ENCODE data around the gene MED26. TPM values are rescaled to one million over a fixed set of nuclear protein-coding genes. Genes with fewer than 3 reads are reported as not detected.

The MED26 gene
- total and polyA plus RNA-seq, 4 donors, result 7.0 to 18.2 (median 8.2) TPM

GRCh38 chr19:16584248-16585093 is 43.5 kb downstream of the MED26 start:
- Histone ChIP-seq H3K27me3 (ENCODE audit: control insufficient read depth in 3 of 3, insufficient read depth in 3 of 3, low read length in 2 of 3) (no peaks in the 10 kb centered on the region), H3K4me1 (ENCODE audit: control insufficient read depth in 5 of 5, insufficient read depth in 5 of 5, low read length in 5 of 5) (peaks cover 14 to 60% (median 32%) of the 10 kb centered on the region in 5 donors), H3K4me3 (no peak overlapping the region), H3K9ac (ENCODE audit: insufficient read depth in 1 of 2, low read length in 2 of 2) (no peak overlapping the region), H3K27ac (ENCODE audit: low read depth in 1 of 2, low read length in 1 of 2) (peak overlapping the region in 1 of 2 donors; percentile 69), H3K36me3 (ENCODE audit: control insufficient read depth in 4 of 4, insufficient read depth in 4 of 4, low read length in 4 of 4) (peaks cover 0 to 2% (median 0%) of the 10 kb centered on the region in 4 donors), H3K9me3 (ENCODE audit: control insufficient read depth in 4 of 4, insufficient read depth in 3 of 4, low read length in 3 of 4) (no peaks in the 10 kb centered on the region)
- TF ChIP-seq, protein P1, sequence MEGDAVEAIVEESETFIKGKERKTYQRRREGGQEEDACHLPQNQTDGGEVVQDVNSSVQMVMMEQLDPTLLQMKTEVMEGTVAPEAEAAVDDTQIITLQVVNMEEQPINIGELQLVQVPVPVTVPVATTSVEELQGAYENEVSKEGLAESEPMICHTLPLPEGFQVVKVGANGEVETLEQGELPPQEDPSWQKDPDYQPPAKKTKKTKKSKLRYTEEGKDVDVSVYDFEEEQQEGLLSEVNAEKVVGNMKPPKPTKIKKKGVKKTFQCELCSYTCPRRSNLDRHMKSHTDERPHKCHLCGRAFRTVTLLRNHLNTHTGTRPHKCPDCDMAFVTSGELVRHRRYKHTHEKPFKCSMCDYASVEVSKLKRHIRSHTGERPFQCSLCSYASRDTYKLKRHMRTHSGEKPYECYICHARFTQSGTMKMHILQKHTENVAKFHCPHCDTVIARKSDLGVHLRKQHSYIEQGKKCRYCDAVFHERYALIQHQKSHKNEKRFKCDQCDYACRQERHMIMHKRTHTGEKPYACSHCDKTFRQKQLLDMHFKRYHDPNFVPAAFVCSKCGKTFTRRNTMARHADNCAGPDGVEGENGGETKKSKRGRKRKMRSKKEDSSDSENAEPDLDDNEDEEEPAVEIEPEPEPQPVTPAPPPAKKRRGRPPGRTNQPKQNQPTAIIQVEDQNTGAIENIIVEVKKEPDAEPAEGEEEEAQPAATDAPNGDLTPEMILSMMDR (IDR thresholded peaks at IDR 0.05; ENCODE audit: control extremely low read depth, extremely low read depth), result no peak
- WGBS, 2 donors, result 6 to 8% methylated on average over 15 of the region's 15 CpGs
- DNase-seq, result peak; percentile 64 to 73 (median 70)
- ATAC-seq (ENCODE audit: insufficient read depth, low FRiP score), result peak; percentile 69

DNA sequence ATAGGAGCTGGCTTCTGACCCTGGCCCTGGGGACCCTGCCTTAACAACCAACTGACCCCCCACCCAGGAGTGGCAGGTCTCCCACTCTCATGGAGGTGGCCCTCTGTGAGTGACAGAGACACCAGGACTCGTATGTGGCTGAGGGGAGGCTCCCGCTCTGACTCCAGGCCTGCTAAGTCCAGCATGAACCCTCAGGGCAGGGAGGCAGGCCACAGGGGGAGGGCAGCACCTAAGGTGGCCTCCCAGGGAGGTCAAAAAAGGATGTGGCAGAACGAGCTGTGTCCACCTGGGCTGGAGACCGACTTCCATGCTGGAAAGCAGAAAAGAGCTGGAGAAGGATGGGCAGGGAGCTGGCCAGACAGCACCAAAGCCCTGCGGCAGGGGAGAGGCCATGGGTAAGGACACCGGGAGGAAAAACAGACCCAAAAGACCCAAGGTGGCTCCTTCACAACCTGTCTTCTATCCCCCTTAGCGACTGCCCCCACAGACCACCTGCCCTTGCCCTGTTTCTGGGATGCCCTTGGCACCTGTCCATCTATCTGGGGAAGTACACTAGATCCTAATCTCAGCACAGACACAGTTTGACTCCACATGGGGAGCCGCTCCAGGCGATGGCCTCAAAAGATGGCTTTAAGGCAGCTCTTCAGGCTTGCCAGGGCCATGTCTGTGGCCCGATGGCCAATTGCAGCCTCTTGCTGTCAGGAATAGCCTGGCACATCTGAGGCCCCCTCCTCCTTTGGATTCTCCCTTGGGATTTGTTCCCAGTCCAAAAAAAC is 45.3 kb downstream of the MED26 start:
- Histone ChIP-seq H3K4me1 (ENCODE audit: control insufficient read depth in 5 of 5, insufficient read depth in 5 of 5, low read length in 5 of 5) (peaks cover 10 to 48% (median 18%) of the 10 kb centered on the region in 5 donors), H3K27me3 (ENCODE audit: control insufficient read depth in 3 of 3, insufficient read depth in 3 of 3, low read length in 2 of 3) (no peaks in the 10 kb centered on the region), H3K36me3 (ENCODE audit: control insufficient read depth in 4 of 4, insufficient read depth in 4 of 4, low read length in 4 of 4) (peaks cover 0 to 8% (median 3%) of the 10 kb centered on the region in 4 donors), H3K27ac (ENCODE audit: low read depth in 1 of 2, low read length in 1 of 2) (no peak overlapping the region), H3K9ac (ENCODE audit: insufficient read depth in 1 of 2, low read length in 2 of 2) (no peak overlapping the region), H3K4me3 (no peak overlapping the region), H3K9me3 (ENCODE audit: control insufficient read depth in 4 of 4, insufficient read depth in 3 of 4, low read length in 3 of 4) (no peaks in the 10 kb centered on the region)
- DNase-seq, result no peak
- TF ChIP-seq, protein P1 (IDR thresholded peaks at IDR 0.05; ENCODE audit: control extremely low read depth, extremely low read depth), result no peak
- WGBS, 2 donors, result 89% methylated on average over 10 of the region's 10 CpGs
- no peak for ATAC-seq (ENCODE audit: insufficient read depth, low FRiP score)

DNA sequence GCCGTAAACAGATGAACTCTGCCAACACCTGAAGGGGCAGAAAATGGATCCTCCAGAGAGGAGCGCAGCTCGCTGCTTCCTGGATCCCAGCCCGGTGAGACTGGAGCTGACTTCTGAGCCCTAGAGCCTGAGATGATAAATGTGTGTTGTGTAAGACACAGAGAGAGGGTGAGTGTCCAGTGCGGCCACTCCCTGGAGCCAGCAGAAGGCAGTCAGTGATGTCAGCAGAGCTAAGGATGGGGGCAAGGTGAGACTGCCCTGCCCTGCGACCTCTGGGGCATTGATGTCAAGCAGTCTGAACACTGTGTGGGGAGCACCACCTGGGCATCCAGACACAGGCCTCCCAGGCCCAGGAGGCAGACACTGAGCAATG is 46.0 kb downstream of the MED26 start:
- no peak for ATAC-seq (ENCODE audit: insufficient read depth, low FRiP score)
- TF ChIP-seq, protein P1 (IDR thresholded peaks at IDR 0.05; ENCODE audit: control extremely low read depth, extremely low read depth), result no peak
- Histone ChIP-seq H3K4me1 (ENCODE audit: control insufficient read depth in 5 of 5, insufficient read depth in 5 of 5, low read length in 5 of 5) (peaks cover 8 to 41% (median 10%) of the 10 kb centered on the region in 5 donors), H3K9me3 (ENCODE audit: control insufficient read depth in 4 of 4, insufficient read depth in 3 of 4, low read length in 3 of 4) (no peaks in the 10 kb centered on the region), H3K27ac (ENCODE audit: low read depth in 1 of 2, low read length in 1 of 2) (peak overlapping the region in 1 of 2 donors; percentile 37), H3K27me3 (ENCODE audit: control insufficient read depth in 3 of 3, insufficient read depth in 3 of 3, low read length in 2 of 3) (no peaks in the 10 kb centered on the region), H3K9ac (ENCODE audit: insufficient read depth in 1 of 2, low read length in 2 of 2) (no peak overlapping the region), H3K4me3 (no peak overlapping the region), H3K36me3 (ENCODE audit: control insufficient read depth in 4 of 4, insufficient read depth in 4 of 4, low read length in 4 of 4) (peaks cover 0 to 15% (median 3%) of the 10 kb centered on the region in 4 donors)
- 82 to 90% methylated on average over 6 of the region's 6 CpGs for WGBS, 2 donors
- DNase-seq, result no peak
